ENCODE results near the gene LAMA3.

- TF ChIP-seq POLR2AphosphoS5 (IDR thresholded peaks at IDR 0.05): no peak
- no peak for TF ChIP-seq SMC3 (conservative IDR thresholded peaks at IDR 0.05; ENCODE audit: poor library complexity)
- TF ChIP-seq MXI1 (conservative IDR thresholded peaks at IDR 0.05; ENCODE audit: poor library complexity, severe bottlenecking): no peak
- no peak for TF ChIP-seq RAD21 (conservative IDR thresholded peaks at IDR 0.05)
- no peak for TF ChIP-seq CTCF (IDR thresholded peaks at IDR 0.05; ENCODE audit: poor library complexity, severe bottlenecking)
- TF ChIP-seq EZH2 (IDR thresholded peaks at IDR 0.05; ENCODE audit: borderline replicate concordance, insufficient read depth, low read length, poor library complexity, severe bottlenecking): no peak
- TF ChIP-seq, protein P1, sequence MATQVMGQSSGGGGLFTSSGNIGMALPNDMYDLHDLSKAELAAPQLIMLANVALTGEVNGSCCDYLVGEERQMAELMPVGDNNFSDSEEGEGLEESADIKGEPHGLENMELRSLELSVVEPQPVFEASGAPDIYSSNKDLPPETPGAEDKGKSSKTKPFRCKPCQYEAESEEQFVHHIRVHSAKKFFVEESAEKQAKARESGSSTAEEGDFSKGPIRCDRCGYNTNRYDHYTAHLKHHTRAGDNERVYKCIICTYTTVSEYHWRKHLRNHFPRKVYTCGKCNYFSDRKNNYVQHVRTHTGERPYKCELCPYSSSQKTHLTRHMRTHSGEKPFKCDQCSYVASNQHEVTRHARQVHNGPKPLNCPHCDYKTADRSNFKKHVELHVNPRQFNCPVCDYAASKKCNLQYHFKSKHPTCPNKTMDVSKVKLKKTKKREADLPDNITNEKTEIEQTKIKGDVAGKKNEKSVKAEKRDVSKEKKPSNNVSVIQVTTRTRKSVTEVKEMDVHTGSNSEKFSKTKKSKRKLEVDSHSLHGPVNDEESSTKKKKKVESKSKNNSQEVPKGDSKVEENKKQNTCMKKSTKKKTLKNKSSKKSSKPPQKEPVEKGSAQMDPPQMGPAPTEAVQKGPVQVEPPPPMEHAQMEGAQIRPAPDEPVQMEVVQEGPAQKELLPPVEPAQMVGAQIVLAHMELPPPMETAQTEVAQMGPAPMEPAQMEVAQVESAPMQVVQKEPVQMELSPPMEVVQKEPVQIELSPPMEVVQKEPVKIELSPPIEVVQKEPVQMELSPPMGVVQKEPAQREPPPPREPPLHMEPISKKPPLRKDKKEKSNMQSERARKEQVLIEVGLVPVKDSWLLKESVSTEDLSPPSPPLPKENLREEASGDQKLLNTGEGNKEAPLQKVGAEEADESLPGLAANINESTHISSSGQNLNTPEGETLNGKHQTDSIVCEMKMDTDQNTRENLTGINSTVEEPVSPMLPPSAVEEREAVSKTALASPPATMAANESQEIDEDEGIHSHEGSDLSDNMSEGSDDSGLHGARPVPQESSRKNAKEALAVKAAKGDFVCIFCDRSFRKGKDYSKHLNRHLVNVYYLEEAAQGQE (IDR thresholded peaks at IDR 0.05; ENCODE audit: borderline replicate concordance): no peak
- TF ChIP-seq EP300 (conservative IDR thresholded peaks at IDR 0.05; ENCODE audit: poor library complexity, severe bottlenecking): no peak
These were observed 144.5 kb downstream of the LAMA3 start for GRCh38 chr18:23833714-23834113.
